ENCODE data around the gene SAMHD1.

DNA sequence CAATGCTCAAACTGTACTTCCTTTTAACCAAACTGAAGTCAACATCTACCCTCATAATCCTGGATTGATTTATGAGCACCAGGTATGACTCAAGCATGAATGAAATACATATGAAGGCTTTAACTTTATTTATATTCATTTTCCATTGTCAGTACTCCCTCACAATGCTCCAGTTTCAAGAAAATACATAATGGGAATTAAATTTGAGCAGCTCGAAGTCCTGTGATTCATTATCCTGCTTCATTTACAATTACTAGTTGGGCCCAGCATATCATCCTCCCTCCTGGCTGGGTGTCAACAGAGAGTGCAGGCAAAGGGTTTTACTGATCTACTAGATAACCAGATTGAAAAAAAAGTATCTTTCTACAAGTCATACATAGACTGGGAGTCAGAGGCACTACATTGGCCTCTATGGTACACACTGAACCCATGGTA lies 10.1 kb downstream of the SAMHD1 start:
- no peak for TF ChIP-seq CTCF (conservative IDR thresholded peaks at IDR 0.05 in 1 of 2, IDR thresholded peaks at IDR 0.05 in 1 of 2; ENCODE audit: low read depth in 1 of 2, low read length in 2 of 2)
- no peak for TF ChIP-seq EZH2 (IDR thresholded peaks at IDR 0.05; ENCODE audit: low read length, missing control alignments)

All from fibroblast of lung (primary cell).